BJ (cell line): Measurements from ENCODE around the gene KIAA1755. TPM values are rescaled to one million over a fixed set of nuclear protein-coding genes. Genes with fewer than 3 reads are reported as not detected.
A peak's percentile ranks its signal among the peaks of the same experiment; 100 is the strongest.

ENCODE experiments used
- CTCF ChIA-PET: fragments of 350-600 bp; formaldehyde crosslinking; extraction: SDS; loops from one replicate; lab custom pipeline; 2021; ENCODE audit warnings: antibody characterized with exemption, inconsistent platforms; lab: Yijun Ruan, JAX
- POLR2A ChIA-PET: fragments of 300-600 bp; sonication (Branson Sonifier 250); formaldehyde crosslinking; extraction: SDS; loops from one replicate; lab custom pipeline; 2021; ENCODE audit warnings: antibody characterized with exemption; lab: Charles Lee
- DNase-seq: peaks from one replicate; pipeline ENCODE4 v3.0.0-alpha.2; 2011; ENCODE audit warnings: low read depth
- H3K27me3 ChIP-seq: 2 replicates; pipeline ENCODE4 v1.6.0; 2011; ENCODE audit warnings: low read length; ENCODE audit not compliant: control insufficient read depth, insufficient read depth
- H3K36me3 ChIP-seq: 2 replicates; pipeline ENCODE4 v1.5.1; 2011; ENCODE audit warnings: low read length; ENCODE audit not compliant: control insufficient read depth, insufficient read depth
- H3K4me3 ChIP-seq: 2 replicates; pipeline ENCODE4 v1.5.1; 2011; ENCODE audit warnings: low read depth, mild to moderate bottlenecking, control low read depth, low read length
- CTCF ChIP-seq: IDR thresholded peaks from 2 replicates; pipeline ENCODE4 v1.5.1; 2011; ENCODE audit warnings: low read depth, mild to moderate bottlenecking, control low read depth, inconsistent platforms, low read length, moderate library complexity; ENCODE audit not compliant: insufficient read depth
- polyA plus RNA-seq: library from polyadenylated mRNA; depleted of rRNA; stranded (reverse); fragments of >200 nt; gene quantifications from 2 replicates; pipeline ENCODE4 v1.2.3, GENCODE V29; 2011

Gene KIAA1755
- polyA plus RNA-seq, 1 experiment = 9.7 TPM

GRCh38 chr20:38203337-38203980 is 57.1 kb downstream of the KIAA1755 start:
- DNase-seq = no peak
- Histone ChIP-seq H3K27me3 (no peaks in the 10 kb centered on the region), H3K36me3 (no peaks in the 10 kb centered on the region), H3K4me3 (no peak overlapping the region)
- CTCF ChIA-PET = interaction anchor here (0.9 to 1.4 kb wide), 3 partner anchors 20 to 39 kb away, joined by 3 read pairs; partner anchors contain the start of gene TGM2
- no peak for TF ChIP-seq CTCF
- POLR2A ChIA-PET = no interaction called here

DNA sequence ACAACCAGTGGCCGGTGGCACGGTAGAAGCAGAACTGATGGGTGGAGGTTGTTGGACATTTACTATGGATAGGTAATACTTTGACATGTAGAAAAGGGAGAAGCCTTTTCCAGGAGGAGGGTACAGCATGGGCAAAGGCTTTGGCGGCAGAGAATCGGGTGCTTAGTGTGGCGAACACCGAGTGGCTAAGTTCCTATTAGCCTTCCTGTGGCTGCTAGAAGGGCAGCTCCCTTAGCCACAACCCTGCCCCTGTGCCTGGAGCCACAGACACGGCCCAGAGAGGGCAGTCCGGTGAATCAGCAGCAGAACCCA is 57.6 kb downstream of the KIAA1755 start:
- no peak for DNase-seq
- POLR2A ChIA-PET = no interaction called here
- no peaks in the 10 kb centered on the region for H3K27me3 ChIP-seq
- CTCF ChIA-PET = interaction anchor here (0.9 to 1.4 kb wide), 3 partner anchors 20 to 38 kb away, joined by 3 read pairs; partner anchors contain the start of gene TGM2
- no peak for TF ChIP-seq CTCF
- H3K36me3 ChIP-seq = no peaks in the 10 kb centered on the region
- no peak overlapping the region for H3K4me3 ChIP-seq

- no peak for DNase-seq
- CTCF ChIA-PET = interaction anchor here (0.9 to 1.6 kb wide), 5 partner anchors 13 to 38 kb away, joined by 3 to 7 read pairs (median 3); partner anchors contain the start of gene TGM2
These were observed 58.2 kb downstream of the KIAA1755 start for GRCh38 chr20:38202153-38202981.

DNA sequence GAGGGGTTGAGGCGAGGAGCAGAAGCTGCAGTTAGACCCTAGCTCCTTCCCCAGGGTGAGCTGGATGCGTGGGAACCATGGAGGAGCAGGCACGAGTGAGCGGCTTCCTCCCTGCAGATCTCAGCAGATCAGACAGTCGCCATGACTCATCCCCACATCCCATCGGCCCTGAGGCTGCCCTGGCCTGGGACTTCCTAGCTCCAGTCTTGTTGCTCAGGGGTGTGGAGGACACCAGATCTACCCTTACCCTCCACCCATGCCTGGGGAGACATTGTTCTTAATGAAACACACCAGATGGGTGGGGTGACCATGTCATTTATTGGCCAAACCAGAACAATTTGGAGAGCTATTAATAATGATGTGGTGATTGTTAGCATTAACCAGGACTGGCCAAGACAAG is 59.2 kb downstream of the KIAA1755 start:
- ChIA-PET POLR2A (no interaction called here), CTCF (interaction anchor here (1.0 to 1.6 kb wide), 5 partner anchors 11 to 142 kb away, joined by 3 to 7 read pairs (median 4); no protein-coding TSS in a partner anchor)
- Histone ChIP-seq H3K27me3 (no peaks in the 10 kb centered on the region), H3K36me3 (no peaks in the 10 kb centered on the region), H3K4me3 (no peak overlapping the region)
- no peak for TF ChIP-seq CTCF
- DNase-seq = peak; percentile 63

More at GRCh38 chr20:38202153-38202981, 58.2 kb downstream of the KIAA1755 start:
- POLR2A ChIA-PET = no interaction called here
- TF ChIP-seq CTCF = no peak
- H3K27me3 ChIP-seq = no peaks in the 10 kb centered on the region
- no peaks in the 10 kb centered on the region for H3K36me3 ChIP-seq
- no peak overlapping the region for H3K4me3 ChIP-seq

- Histone ChIP-seq H3K27me3 (no peaks in the 10 kb centered on the region), H3K36me3 (no peaks in the 10 kb centered on the region), H3K4me3 (no peak overlapping the region)
- TF ChIP-seq CTCF = no peak
- no peak for DNase-seq
- ChIA-PET POLR2A (interaction anchor here (0.6 kb wide), 1 partner anchor 46 kb away, joined by 7 read pairs; no protein-coding TSS in a partner anchor), CTCF (interaction anchor here (0.6 to 1.6 kb wide), 4 partner anchors 11 to 20 kb away, joined by 3 to 7 read pairs (median 4); no protein-coding TSS in a partner anchor)
These were observed 59.9 kb downstream of the KIAA1755 start for GRCh38 chr20:38200646-38201045.
